Activated T-helper 2 cell treated with anti-CD3 and anti-CD28 coated beads, Interferon-gamma antibody, Interleukin-2, Interleukin-4, amounts not matched to agents 10 μg/mL and 5 μg/mL and 100 μg/mL, durations not matched to agents 14 hours and 24 hours and 36 hours (primary cell): ENCODE data around the gene KANK4. TPM values are rescaled to one million over a fixed set of nuclear protein-coding genes. Genes with fewer than 3 reads are reported as not detected.

Source experiments
- DNase-seq: peaks from one replicate; pipeline ENCODE4 v3.0.0; 2021; ENCODE audit warnings: low spot score
- H3K27ac Mint-ChIP-seq: one replicate; pipeline ENCODE4 v1.8.0; 2021; ENCODE audit warnings: mixed read lengths
- H3K27me3 Mint-ChIP-seq: one replicate; pipeline ENCODE4 v1.8.0; 2021; ENCODE audit warnings: low read depth, mixed read lengths
- H3K36me3 Mint-ChIP-seq: one replicate; pipeline ENCODE4 v1.8.0; 2021; ENCODE audit warnings: low read depth, mixed read lengths
- H3K4me1 Mint-ChIP-seq: one replicate; pipeline ENCODE4 v1.8.0; 2021; ENCODE audit warnings: low read depth, mixed read lengths
- H3K4me3 Mint-ChIP-seq: one replicate; pipeline ENCODE4 v1.8.0; 2021; ENCODE audit warnings: low read depth, mild to moderate bottlenecking, moderate library complexity, mixed read lengths
- H3K9me3 Mint-ChIP-seq: one replicate; pipeline ENCODE4 v1.8.0; 2021; ENCODE audit warnings: mixed read lengths
- intact Hi-C: fragments of 100-400 bp; cut with micrococcal nuclease; formaldehyde crosslinking; loops from one replicate; pipeline ENCODE4 v1.15.1; 2023
- total RNA-seq: library from RNA; stranded (reverse); gene quantifications from 2 replicates; pipeline ENCODE4 v1.2.3, GENCODE V29; 2022

Gene KANK4
- total RNA-seq, 1 donor from 2014 or later: not detected

DNA sequence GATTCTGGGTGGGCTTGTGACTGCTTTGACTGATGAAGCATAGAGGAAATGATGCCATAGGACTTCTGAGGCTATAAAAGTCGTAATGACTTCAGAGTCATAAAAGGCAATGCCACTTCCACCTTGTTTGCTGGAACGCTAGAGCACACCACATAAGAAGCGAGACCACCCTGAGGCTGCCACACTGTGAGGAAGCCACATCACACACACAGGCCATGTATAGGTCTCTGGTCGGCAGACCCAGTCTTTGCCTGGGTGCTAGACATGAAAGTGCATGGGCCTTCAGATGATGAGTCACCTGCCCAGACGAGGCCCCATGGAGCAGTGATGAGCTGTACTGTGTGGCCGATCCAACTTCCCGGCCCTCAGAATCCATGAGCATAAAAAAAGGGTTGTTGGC is 14.2 kb upstream of the KANK4 start:
- no peaks in the 10 kb centered on the region for H3K4me1 Mint-ChIP-seq
- no peaks in the 10 kb centered on the region for H3K9me3 Mint-ChIP-seq
- H3K27me3 Mint-ChIP-seq: no peaks in the 10 kb centered on the region
- H3K4me3 Mint-ChIP-seq: no peak overlapping the region
- intact Hi-C loops: no loop called here
- no peak overlapping the region for H3K27ac Mint-ChIP-seq
- no peaks in the 10 kb centered on the region for H3K36me3 Mint-ChIP-seq
- DNase-seq: no peak

DNA sequence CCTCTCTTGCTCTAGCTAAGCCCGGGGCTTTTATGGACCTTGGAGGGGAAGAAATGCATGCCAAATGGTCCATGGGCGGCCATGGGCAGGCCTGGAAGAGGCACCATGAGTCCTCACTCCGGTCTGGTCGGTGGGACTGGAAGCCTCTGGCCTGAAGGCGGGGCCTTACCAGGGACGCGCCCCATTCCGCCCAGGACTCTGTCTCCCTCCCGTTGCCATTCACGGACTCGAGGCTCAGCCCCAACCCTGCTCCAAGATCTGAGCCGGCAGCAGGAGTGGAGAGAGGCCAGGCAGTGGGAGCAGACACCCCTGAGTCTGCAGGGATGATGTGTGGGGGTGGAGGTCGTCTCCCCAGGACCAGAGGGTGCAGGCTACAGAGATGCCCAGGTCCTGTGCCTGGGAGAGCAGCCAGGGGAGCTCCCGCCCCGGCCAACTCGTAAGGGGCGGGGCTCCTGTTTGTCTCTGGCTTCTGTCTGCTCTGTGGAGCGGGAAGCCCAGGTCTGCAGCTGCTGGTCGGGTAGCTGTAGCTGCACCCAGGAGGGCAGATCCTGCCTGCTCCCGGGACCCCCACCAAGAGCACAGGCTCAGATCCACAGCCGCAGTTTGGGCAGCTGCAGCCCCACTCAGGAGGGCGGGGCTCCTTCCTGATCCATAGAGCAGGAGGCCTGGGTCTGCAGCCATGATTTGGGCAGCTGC is 8.3 kb upstream of the KANK4 start:
- Mint-ChIP-seq H3K9me3 (no peaks in the 10 kb centered on the region), H3K4me1 (no peaks in the 10 kb centered on the region), H3K27me3 (no peaks in the 10 kb centered on the region), H3K27ac (no peak overlapping the region), H3K4me3 (no peak overlapping the region), H3K36me3 (no peaks in the 10 kb centered on the region)
- no peak for DNase-seq
- intact Hi-C loops: no loop called here

DNA sequence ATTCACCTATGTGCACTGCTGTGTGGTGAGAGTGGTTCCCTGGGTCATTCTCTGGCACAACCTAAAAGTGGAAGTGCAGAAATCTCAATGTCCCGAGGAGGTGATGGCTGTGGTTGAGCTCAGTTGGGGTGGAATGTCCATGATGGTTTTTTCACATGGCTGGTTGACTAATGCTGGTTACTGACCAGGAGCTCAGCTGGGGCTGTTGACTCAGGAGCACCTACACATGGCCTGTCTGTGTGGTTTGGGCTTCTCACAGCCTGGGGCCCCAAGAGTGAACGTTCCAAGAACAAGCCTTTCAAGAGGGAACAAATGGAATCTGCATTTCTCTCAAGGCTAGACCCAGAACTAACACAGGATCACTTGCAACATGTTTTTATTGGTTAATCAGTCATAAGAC is 6.4 kb upstream of the KANK4 start:
- Mint-ChIP-seq H3K4me1 (no peaks in the 10 kb centered on the region), H3K36me3 (no peaks in the 10 kb centered on the region), H3K4me3 (no peak overlapping the region), H3K9me3 (no peaks in the 10 kb centered on the region), H3K27me3 (peaks cover 2% of the 10 kb centered on the region), H3K27ac (no peak overlapping the region)
- DNase-seq: no peak
- intact Hi-C loops: no loop called here

DNA sequence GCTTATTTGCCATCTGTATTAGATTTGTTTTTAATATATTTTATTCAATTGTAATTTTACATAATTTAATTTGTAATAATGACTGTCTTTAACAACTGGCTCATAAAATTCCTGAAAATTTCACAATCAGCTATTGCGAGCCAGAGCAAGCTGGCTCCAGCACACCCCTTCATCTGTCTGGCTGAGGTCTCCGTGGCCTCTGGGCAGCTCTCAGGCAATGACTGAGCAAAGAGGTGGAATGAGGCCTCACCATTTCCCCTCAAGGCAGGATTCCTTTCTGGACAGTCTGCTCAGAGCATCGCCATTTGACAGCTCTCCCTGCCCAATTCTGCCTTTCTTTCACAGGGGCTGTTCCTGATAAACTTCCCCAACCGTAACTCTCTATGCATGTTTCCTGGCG is 5.8 kb upstream of the KANK4 start:
- Mint-ChIP-seq H3K27ac (no peak overlapping the region), H3K36me3 (no peaks in the 10 kb centered on the region), H3K9me3 (no peaks in the 10 kb centered on the region)

DNA sequence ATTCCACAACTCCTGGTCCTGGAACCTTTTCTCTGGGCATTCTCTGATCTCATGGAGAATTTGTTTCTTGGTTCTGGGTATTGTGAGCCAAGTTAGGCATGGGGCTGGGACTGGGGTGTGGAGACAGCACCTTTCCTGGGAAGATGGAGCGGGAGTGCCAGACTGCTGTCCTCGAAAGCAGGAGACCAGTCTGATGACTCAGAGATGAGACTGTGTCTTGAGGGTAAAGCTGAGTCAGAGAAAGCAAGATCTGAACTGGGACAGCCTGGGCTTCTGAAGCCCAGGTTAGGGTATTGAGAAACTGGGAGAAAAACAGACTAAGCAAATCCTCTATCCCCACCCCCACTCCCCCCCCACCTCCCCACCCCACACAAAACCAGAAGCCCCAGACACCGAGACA is 2.2 kb upstream of the KANK4 start:
- peaks cover 33% of the 10 kb centered on the region for H3K27me3 Mint-ChIP-seq
- no peak overlapping the region for H3K4me3 Mint-ChIP-seq
- H3K9me3 Mint-ChIP-seq: no peaks in the 10 kb centered on the region
- H3K27ac Mint-ChIP-seq: no peak overlapping the region
- no peaks in the 10 kb centered on the region for H3K4me1 Mint-ChIP-seq
- intact Hi-C loops: no loop called here
- no peaks in the 10 kb centered on the region for H3K36me3 Mint-ChIP-seq
- DNase-seq: no peak

More for the DNA sequence above, 5.8 kb upstream of the KANK4 start:
- no peak overlapping the region for H3K4me3 Mint-ChIP-seq
- H3K27me3 Mint-ChIP-seq: peaks cover 7% of the 10 kb centered on the region
- intact Hi-C loops: no loop called here
- no peaks in the 10 kb centered on the region for H3K4me1 Mint-ChIP-seq
- DNase-seq: no peak

DNA sequence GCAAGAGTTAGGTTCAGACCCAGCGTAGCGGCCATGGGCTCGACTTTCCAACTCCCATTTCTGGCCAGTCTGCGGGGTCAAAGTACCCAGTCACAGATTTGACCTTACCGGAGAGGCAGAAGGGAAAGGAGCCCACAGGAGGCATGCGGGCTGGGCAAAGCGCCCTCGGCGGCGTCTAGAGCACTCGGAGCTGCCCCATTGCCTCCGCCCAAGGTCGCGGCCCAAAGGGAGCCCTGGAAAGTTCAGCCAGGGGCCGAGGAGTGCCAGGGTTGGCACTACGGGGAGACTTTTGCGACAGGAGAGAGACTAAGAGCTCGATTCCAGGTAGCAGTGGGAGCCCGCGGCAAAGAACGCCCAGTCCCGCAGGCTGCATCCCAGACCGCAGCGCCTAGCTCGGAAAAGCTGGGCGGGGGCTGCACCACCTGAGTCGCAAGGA is 896 bp downstream of the KANK4 start:
- no peaks in the 10 kb centered on the region for H3K36me3 Mint-ChIP-seq
- no peaks in the 10 kb centered on the region for H3K9me3 Mint-ChIP-seq
- H3K27ac Mint-ChIP-seq: no peak overlapping the region
- no peak overlapping the region for H3K4me3 Mint-ChIP-seq
- DNase-seq: no peak
- no peaks in the 10 kb centered on the region for H3K4me1 Mint-ChIP-seq
- intact Hi-C loops: no loop called here
- H3K27me3 Mint-ChIP-seq: peaks cover 43% of the 10 kb centered on the region

DNA sequence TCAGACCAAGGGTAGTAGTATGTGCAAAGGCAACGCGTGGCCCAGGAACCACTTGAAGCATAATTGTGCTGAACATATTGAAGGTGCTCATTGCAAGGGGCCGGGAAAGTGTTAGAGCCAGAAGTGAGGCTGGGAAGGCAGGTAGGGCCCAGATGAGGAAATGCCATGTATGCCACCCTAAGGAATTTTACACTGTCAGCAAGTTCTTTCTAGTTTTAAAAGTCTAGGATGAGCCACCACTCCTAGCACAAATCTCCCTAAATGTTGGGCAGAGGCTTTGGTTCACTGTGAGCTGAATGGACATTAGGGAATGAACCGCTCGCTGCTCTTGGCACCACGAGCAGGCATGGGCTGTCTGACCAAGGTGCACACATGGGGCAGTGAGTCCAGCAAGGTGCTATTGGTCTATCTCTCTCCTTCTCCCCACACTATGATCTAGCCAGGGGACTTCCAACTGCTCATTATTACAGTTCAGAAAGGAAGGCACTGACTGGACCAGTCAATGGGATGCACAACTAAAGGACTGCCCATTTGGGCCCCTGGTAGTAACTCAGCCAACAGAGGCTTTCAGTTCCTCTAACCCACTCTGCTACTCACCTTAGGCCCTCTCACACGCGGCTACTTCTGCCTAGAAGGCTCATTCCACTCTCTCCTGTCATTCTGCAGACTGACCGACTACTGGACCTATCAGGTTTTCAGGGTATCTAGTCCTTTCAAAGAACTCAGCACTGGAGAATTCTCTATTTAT is 2.0 kb downstream of the KANK4 start:
- no peak overlapping the region for H3K27ac Mint-ChIP-seq
- no peak for DNase-seq
- intact Hi-C loops: no loop called here
- H3K9me3 Mint-ChIP-seq: no peaks in the 10 kb centered on the region
- H3K27me3 Mint-ChIP-seq: peaks cover 45% of the 10 kb centered on the region
- no peaks in the 10 kb centered on the region for H3K36me3 Mint-ChIP-seq
- H3K4me1 Mint-ChIP-seq: no peaks in the 10 kb centered on the region
- H3K4me3 Mint-ChIP-seq: no peak overlapping the region

DNA sequence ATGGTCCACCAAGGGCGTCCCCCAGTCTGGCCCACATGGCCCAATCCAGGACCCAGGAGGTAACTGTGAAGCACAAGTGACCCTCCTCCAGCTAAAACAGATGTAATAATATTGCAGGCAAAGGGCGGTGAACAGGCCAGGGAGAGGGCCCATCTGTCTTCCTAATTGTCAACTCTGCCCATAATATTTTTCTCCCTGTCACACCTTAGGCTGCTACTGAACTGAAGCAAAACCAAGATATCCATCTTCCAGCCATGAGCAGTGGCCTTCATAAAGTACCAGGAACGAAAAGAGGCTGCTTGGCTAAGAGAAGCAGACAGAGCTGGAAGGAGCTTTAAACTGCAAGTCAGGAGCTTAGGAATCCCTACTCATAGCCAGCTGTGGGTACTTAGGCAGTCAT is 3.1 kb downstream of the KANK4 start:
- Mint-ChIP-seq H3K9me3 (no peaks in the 10 kb centered on the region), H3K4me1 (no peaks in the 10 kb centered on the region)

DNA sequence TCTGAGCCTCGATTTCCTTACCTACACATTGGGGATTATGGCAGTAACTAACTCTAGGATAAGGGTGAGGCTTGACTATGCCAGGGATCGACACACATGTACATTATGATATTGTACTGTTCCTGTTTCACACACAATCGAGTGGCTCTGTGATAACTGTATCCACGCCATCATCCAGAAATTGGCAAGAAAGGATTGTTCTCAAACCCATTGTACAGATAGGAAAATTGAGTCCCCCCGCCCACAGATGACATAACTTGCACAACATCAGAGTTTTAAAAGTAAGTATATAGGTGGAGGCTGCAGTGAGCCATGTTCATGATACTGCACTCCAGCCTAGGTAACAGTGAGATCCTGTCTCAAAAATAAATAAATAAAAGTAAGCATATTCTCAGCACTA is 3.8 kb downstream of the KANK4 start:
- Mint-ChIP-seq H3K36me3 (no peaks in the 10 kb centered on the region), H3K27ac (no peak overlapping the region), H3K4me3 (no peak overlapping the region), H3K9me3 (no peaks in the 10 kb centered on the region), H3K4me1 (no peaks in the 10 kb centered on the region), H3K27me3 (peaks cover 41% of the 10 kb centered on the region)
- intact Hi-C loops: no loop called here
- DNase-seq: no peak

More for the DNA sequence above, 3.1 kb downstream of the KANK4 start:
- Mint-ChIP-seq H3K4me3 (no peak overlapping the region), H3K36me3 (no peaks in the 10 kb centered on the region), H3K27ac (no peak overlapping the region), H3K27me3 (peaks cover 43% of the 10 kb centered on the region)
- DNase-seq: no peak
- intact Hi-C loops: no loop called here

DNA sequence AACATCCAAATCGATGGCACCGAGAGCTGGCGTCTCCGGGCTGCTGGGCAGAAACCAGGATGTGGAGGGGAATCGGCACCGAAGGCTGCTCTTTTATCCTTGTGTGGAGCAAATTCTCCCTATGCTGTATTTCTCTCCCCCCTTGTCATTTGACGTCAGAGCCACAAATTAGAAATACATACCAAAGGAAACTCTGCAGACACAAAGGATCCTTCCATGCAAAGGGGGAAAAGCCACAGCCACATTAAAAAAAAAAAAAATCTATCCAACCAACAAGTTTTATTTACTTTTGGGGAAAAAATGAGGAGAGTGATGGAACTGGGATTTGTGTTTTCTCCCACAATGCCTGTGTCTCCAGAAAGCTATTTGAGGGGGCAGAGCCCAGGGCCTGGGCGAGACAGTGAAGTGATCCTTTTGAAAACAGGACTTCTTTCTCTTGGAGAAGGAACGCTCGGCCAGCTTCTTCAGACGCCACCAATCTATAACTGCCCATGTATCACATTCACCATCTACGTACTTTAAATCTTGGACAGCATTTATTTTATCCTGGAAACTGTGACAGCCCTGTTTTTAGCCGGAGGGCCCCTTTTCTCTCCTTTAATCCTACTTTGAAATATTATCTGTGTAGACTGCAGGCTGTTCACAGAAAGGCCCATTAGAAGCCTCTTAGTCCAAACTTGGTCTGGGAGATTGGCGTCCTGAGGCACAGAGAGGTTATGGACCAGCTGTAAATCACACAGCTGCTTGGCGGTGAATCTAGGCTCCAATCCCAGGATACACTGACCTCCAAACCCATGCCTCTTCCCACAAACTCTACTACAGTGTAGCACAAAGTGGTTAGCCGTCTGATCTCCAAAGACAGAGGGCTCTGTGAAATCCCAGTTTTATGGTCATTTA is 4.5 kb downstream of the KANK4 start:
- Mint-ChIP-seq H3K27ac (no peak overlapping the region), H3K4me3 (no peak overlapping the region), H3K9me3 (no peaks in the 10 kb centered on the region), H3K36me3 (no peaks in the 10 kb centered on the region), H3K27me3 (peaks cover 34% of the 10 kb centered on the region), H3K4me1 (no peaks in the 10 kb centered on the region)
- intact Hi-C loops: no loop called here
- no peak for DNase-seq

DNA sequence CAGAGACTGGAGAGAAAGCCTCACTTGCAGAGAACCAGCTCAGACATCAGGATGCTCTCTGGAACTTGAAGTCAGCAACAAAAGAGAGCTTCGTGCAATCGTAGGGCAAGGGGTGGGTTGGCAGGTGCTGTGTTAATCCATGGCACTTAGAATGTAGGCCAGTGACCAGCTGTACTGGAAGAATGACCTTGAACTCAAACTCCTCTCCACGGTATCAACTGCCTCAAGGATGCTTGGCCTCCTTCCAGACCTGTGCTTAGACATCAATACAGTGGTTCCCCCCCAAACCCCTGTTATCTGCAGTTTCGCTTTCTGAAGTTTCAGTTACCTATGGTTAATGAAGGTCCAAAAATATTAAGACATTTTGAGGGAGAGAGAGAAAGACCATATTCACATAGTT is 6.5 kb downstream of the KANK4 start:
- H3K4me3 Mint-ChIP-seq: no peak overlapping the region
- H3K4me1 Mint-ChIP-seq: no peaks in the 10 kb centered on the region
- H3K36me3 Mint-ChIP-seq: no peaks in the 10 kb centered on the region

DNA sequence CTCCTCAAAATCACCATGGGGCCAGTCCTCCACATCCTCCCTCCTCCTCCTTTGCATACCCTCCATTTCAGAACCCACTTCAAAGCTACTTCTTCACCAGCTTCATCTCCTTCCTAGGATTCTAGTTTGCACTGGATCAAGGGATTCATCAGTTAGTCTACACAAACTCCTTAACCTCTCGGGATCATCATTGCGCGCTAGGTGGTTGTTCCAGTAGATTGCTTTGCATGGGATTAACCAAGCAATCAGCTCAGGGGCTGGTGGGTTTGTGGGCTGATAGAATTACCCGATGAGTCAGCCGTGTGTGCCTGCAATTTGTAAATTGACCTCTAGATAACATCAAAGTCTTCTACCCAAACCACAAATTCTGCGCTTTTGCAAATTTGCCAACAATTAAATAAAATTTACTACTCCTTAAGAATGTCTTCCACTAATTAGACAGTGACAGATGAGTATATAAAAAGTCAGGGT is 7.7 kb downstream of the KANK4 start:
- intact Hi-C loops: no loop called here
- DNase-seq: no peak
- Mint-ChIP-seq H3K27ac (no peak overlapping the region), H3K27me3 (peaks cover 12% of the 10 kb centered on the region), H3K9me3 (no peaks in the 10 kb centered on the region), H3K4me3 (no peak overlapping the region), H3K4me1 (no peaks in the 10 kb centered on the region), H3K36me3 (no peaks in the 10 kb centered on the region)

More for the DNA sequence above, 6.5 kb downstream of the KANK4 start:
- intact Hi-C loops: no loop called here
- H3K9me3 Mint-ChIP-seq: no peaks in the 10 kb centered on the region
- no peak overlapping the region for H3K27ac Mint-ChIP-seq
- H3K27me3 Mint-ChIP-seq: peaks cover 23% of the 10 kb centered on the region
- DNase-seq: no peak
